NCI-H1694 (cell line): ENCODE measurements around the gene BRINP2.

Experiments used
- DNase-seq: peaks from one replicate; lab custom pipeline; 2025; lab: John Stamatoyannopoulos, UW

Gene BRINP2

DNA sequence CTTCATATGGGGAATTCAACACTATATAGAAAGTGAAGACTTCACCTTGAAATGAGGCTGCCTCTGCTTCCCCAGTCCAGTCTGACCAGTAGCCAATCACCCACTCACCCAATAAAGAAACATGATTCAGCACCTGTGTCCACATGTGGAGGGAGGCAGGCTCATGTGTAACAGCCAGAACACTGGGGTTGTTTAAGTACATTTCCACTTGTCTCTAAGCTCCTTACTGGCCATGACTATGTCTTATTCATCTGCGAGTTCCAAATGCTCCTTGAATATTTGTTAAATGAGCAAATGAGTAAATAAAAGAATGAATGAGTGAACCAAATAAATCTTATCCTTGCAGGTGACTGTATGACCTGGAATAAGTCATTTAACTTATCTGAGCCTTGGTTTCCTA, 100.1 kb downstream of the BRINP2 start:
- no peak for DNase-seq

DNA sequence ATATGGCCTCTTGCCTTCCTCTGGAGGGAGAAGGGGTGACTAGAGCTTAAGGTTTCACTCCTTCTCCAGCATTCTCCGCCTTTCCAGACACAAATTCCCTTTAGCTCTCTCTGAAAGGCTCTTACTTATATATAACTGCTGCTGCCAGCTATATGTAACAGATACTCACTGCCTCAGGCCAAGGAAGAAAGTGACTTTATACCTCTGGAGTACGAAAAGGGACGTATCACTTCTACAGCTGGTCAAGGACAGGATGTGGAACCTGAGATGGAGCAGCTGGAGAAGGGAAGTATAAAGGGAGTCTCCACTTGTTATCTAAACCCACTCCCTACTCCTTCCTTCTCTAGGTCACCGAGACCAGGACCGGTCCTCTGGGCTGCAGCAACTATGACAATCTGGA, 102.4 kb downstream of the BRINP2 start:
- DNase-seq: no peak

DNA sequence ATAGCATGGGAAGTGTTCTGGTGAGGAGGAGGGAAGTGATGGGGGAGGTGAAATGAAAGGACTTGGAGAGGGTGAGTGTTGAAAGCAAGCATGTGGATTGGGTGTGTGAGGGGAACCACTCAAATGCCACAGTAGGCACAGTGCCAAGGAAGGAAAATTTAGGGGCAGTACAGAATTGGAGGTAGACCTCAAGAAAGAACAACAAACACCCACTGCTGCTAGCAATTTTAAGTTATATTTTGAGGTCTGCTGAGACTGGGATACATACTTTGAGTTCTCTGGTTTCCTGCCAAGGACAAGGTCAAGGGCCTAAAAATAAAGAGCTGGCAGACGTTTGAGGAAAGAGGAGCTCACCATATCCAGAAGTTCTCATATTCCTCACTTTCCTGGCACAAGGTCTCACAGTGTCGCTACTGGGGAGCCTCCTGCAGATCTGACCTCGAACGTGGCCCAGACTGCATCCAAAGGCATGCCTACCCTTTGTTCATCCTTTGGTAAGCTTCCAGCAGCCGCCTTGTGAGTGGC, 104.0 kb downstream of the BRINP2 start:
- DNase-seq: no peak

DNA sequence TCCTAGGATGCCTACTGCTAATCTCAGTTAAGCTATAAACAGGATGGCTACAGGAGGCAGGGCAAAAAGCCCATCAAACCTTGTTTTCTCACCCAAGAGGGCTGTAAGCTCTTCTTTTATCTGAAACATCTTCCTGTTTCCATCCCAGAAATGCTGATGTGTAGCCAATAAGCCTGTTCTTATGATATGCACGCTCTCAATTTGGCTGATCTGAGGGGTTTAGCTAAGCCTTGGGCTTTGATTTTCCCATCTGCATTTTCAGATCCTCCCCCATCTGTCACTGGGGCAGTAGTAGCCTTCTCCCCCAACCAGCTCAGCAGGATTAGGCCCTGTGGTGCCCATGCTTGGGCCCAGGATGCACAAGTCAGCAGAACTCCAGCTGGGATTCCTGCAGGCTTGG, 105.0 kb downstream of the BRINP2 start:
- no peak for DNase-seq

DNA sequence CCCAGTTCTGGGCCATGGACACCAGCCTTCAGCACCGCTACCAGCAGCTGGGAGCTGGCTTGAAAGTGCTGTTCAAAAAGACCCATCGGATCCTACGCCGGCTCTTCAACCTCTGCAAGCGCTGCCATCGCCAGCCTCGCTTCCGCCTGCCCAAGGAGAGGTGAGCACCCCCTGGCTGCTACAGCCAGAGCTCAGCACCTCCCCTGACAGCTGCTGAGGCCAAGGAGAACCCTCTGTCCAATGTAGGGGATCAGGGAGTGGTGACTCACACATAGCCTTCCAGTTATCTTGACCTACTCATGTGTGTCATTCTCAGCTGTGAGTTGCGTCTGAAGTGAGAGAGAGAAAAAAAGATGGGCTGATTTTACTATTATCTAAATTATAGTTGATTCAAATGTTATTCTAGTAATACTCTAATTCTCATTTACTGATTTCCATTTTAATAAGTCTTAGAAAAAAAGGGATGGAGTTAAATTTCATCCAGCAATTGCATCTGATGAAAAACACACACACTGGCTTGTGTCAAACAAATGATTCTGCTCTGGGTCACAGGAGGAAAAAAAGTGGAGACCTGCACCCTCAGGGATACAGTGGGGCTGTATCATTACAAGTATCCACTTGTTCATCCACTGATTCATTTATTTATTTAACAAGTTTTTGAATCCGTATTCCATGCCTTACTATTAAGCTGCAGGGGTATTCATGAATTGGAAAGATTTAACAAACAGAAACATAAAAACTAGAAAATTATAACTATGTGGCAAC, 108.0 kb downstream of the BRINP2 start:
- no peak for DNase-seq

DNA sequence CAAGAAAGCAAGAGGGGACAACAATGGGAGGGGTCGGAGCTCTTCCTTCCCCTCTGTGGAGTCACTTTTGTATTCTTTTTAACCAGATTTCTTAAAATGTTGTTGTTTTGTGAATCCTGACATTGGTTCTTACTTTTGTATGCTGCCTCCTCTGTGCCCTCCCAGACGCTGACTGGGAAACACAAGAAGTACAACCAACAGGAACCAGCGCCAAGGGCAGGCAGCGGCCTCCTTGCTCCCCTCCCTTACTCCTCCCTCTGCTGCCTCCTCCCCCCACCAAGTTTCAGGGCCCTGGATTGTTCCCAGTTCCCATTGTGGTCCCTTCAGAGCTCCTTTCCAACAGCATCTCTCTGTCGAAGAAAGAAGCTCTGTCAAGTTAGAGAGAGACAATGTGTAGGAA, 111.1 kb downstream of the BRINP2 start:
- DNase-seq: no peak

DNA sequence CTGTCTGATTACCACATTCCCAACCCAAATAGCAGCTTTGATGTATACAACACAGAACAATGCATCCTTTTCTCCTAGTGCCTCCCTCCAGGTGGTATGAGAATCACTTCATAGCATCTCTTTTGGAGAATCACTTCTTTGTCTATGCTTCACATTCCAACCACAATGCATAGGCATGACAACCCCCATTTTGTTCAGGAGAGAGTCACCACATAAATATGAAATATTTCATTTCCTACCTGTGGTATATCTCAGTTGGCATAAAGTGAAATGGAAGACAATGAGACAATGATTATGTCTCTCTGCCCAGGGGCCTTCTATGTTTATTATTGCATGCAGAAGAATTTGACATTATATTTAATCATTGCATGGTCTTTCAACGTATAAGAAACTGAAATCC, 112.2 kb downstream of the BRINP2 start:
- DNase-seq: no peak

DNA sequence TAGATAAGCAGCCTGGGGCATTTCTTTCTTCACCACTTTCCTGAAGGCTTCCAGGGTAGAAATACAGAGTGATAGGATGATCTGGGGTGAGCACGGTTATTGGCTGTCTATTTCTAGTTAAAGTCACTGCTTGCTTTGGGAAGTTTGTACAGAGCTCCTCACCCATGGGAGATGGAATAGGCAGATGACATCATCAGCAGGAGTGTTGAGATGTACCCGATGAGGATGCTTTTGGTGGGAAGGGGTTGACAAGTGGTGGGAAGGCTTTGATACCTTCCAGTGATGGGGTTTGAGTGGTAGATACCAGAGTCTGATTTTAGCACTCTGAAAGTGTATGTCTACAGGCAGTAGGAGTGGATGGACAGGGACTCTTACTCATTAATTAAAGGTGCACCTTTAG, 112.6 kb downstream of the BRINP2 start:
- no peak for DNase-seq

DNA sequence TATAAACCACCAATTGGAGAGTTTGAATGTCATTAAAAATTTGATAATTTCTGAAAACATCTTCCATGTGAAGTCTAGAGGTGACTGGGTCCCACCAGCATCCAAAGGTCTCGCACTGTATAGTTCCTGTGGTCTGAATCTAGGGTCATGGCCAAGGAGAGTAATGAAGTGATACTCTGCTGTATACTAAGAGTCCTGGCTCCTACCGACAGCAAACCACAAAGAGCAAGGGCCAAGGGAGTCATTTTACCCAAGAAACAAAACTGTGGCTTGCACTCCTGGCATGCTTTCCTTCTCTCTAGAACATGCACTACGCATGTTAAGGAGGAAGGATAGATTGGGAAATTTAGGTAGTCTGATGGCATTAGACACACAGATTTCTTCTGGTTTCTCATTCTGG, 115.6 kb downstream of the BRINP2 start:
- DNase-seq: no peak

DNA sequence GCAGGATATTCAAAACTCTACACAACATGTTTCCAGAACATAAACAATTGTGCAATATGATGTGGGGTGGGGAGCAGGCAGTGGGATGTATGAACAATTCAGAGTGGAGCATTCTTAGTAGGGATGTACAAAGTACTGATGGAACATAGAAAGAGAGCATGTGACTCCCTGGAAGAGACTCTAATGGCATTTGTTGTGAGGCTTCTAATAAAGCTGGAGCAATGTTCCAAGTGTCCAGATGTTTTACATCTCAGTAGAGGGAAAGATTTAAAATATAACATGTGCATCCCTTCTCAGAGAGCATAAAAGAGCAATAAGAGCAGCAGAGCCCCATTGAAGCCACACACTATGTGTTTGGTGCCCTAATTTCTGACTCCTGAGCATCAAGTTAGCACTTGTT, 116.5 kb downstream of the BRINP2 start:
- no peak for DNase-seq

DNA sequence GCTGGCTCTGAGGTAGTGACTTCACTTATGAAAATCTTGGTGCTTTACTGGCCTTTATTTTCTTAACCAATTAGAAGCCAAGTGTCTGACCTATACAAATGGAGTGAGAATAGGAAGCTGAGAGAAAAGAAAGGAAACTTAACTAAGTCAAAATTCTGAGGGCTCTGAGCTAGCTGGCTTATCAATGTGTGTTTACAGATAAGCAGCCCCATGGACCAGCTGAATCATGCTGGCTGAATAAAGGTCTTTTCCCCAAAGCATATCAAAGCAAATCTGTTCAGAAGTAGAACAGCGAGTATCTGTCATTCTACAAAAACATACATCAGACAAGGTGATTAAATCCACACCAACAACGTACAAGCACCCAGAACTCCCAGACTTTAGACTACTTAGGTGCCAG, 117.2 kb downstream of the BRINP2 start:
- no peak for DNase-seq

DNA sequence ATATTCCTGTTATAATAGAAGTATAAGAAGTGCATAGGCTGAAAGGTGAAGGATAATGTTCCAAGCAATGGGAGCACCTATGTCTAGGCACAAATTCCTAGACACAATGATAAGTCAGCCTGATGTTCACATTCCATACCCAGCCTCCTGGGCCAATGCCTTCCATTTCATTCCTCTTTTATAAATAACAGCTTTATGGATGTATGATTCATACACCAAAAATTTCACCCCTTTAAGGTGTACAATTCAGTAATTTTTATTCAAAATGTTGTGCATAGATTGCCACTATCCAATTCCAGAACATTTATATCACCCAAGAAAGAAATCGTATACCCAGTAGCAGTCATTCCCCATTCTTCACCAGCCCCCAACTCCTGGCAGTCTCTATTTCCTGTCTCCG, 118.8 kb downstream of the BRINP2 start:
- no peak for DNase-seq

DNA sequence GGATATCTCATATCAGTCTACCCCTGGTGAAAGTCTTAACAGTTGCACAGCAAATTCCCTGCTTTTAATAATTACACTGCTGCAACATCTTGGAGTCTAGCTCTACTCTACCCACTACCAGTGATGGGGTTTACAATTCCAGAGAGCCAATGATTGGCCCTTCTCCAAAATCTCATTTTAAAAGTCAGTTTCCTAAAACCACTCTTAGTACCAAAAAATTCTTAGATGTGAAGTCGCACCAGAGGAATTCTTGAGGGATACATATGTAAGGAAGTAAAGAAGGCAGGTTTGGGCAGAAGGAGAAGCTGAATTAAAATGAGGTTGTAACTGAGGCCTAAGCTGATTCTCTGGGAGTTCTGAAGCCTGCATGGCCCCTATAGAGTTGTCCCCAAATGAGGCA, 129.7 kb downstream of the BRINP2 start:
- no peak for DNase-seq

DNA sequence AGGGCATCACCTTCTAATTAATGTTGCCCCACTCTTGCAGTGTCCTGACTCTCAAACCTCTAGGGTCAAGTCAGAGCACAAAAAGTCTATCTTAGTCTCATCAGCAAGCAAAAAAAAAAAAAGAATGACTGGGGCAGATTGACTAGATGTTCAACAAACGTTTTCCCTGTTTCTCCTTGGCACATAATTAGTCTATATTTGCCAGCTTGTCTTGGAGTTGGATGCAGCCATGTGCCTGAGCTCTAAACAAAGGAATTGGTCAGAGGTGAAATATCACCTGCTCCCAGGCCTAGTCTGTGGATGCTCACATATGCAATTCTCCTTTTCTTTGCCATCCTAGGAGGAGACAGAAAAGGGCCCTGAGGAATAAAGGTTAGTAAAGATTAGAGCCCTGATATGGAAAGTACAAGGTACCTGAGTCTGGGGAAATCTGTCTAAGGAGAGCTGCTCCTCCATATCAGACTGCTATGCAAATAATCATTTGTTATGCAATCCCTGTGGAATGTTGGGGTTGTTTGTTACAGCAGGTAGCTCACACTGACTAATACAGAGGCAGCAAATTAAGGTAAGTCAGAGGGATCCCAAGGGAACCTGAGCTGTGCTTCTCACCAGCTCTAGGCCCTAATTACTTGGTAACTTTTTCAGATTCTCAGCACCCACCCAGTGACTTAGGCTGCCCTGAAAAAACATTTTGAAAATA, 130.8 kb downstream of the BRINP2 start:
- no peak for DNase-seq

DNA sequence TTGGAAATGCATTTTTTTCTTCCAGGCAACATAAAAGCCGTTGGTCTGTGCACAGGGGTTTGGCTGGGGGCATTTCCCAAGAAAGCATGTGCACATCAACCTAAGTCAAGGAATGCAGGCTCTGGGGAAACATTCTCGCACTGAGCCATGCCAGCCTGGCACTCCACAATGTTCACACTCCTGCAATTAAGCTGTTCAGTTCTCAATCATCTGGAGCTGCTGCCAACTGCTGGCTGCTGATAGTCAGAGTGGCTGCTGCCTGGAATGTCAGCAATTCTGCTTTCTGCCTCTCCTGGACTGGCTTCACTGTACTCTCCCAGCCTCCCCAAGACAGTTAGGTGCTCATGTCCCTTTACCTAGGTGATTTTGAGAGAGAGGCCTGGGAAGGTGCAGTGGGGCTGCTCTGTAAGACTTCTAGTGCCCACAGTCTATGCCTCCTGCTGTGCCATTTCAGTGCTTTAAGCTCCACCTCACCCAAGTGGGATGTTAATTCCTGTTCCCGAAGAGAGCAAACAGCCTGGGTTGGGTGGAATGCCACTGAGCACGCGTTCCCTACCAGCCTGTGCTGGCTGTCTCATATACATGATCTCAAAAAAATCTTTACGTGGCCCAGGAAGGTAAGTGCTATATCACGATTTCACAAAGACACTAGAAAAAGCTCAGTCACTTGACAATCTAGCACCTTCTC, 131.7 kb downstream of the BRINP2 start:
- DNase-seq: no peak

DNA sequence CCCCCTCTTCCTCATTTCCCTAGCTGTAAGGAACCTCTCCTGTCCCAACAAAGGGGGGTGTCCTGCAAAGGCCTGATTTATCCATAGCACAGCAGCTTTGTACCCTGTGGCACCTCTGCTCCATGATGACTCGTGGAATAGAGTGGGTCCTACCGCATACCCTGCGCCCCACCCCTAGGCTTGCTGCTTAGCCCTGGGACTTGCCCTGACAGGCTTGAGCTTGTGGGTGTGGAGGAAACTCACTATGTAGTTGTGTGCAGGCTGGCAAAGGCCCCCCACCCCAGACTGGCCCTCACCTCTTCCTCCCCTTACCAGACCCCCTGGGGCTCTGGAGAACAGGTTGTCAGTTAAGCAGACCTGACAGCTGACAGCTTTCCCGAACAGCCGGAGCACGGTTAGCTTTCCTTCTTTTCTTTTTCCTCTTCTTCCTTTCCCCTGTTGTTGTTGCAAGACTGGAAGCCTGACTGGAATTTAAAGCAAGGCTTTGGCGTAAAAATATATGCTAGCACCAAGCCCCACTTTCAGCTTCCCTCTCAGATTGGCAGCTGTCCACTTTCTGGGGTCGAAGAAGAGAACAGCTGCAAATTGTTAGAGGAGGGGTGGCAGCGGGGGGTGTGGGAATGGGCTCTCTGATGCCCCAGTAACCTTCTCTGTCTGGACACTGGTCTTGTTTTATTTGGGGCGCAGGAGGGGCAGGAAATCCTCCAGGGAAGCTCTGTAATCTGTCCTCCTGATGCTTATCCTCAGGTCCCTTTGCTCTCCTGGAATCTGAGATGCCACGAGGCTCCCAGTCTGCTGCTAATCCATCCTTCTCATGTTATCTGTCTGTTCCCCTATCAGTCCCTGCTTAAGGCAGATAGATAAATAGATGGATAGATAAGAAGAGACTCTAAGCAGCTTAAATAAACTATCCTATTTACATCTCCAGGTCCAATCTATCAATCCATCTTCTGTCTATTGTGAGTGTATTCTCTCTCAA, 134.6 kb downstream of the BRINP2 start:
- DNase-seq: no peak

DNA sequence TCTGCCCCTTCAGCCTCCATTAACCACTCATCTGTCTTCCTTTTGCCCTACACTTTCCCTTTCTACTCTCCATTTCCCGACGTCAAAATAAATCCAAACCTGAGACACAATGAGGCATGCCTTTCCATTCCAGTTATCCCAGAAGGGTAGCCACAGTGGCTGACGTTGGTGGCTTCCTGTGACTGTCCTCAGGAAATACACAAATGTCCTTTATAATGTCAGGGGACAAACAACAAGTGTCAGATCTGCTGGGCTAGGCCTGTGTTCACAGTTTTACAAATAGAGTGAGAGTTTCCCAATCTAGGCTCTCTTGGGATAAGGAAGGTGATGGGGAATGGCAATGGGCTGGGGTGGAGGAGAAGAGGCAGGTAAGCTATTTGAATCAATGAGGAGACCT, 135.3 kb downstream of the BRINP2 start:
- DNase-seq: no peak

DNA sequence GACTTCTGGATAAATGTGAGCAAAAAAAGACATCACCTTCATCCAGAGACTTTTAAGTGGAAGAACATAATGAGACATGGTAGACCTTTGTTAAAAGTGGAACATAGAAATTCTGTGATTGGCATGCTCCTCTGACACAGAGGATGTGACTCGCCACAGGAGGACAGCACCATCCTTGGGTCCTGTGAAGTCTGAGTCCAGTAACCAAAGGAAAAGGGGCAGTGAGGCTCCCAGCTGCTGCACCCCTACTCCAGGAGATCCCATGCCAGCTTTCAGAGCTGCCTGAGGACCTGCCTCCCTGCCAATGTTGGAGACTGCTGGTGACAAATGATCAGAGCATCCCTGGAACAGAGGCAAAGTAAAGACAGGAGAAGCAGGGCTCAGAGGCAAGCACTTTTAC, 136.2 kb downstream of the BRINP2 start:
- no peak for DNase-seq

DNA sequence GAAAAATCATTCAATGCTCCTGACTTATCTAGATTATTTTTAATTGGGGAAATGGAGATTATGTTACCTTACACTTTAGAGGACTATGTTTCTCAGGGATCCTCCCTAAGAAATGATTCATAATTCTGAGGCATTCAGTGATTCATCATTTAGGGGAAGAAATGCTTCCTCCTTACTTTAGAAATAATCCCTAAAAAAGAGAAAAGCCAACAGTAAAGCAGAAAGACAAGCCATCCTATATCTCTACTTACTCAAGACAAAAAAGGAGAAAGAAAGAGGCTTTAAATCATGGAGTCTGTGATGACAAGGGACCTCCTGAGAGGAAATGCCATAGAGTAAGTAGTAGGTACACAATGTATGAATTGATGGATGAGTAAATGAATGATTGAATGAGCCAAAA, 137.0 kb downstream of the BRINP2 start:
- no peak for DNase-seq

DNA sequence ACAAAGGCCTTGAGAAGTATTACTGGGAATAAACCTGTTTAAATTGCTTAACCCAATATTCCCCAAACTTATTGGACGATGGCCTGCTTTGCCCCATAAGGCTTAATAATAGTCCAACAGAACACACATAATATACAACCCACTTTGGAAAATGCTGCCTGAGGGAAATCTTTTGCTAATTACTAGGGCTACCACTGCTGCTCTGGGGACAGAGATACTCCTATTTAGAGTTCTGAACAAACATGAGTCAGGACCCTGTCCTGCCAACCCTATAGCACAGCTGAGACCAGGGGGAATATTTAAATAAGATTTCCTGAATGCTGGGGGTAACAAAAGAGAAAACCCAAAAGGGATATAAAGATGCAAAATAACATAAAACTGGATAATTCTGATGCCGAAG, 139.1 kb downstream of the BRINP2 start:
- no peak for DNase-seq

DNA sequence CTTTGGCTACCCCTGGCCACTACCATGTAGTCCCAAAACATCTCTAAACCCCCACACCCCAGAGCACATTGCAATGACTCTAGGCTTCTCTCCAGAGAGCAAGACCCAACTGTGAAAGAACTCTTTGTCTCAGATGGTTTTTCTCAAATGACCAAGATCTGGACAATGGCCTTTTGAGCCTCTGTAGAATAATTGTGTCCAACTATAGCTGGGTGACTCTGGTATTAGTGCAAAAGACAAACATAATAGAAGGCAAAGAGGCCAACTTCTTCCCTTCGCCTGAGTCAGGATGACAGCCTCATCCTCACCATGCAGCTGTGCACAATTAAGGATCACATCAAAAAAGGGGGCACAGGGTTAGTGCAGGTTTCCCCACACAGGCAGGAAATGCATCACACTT, 139.6 kb downstream of the BRINP2 start:
- no peak for DNase-seq

DNA sequence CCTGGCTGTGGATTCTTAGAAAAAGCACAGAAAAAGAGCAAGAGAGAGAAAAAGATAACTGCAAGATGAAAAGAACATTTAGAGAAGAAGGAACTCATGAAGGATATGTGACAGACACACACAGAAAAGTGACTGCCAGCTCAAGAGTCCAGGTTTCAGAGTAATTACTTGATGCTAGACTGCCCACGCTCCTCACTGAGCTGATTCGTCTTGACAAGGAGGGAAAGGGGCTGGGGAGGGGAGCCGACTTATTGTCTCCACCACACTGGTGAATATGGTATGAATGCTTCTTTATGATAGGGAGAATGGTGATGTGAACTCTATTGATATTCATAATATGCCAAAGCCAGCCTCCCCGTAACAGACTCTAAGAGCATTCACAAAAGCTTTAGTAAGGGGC, 140.4 kb downstream of the BRINP2 start:
- DNase-seq: no peak
